ENCODE data around the gene KCNQ1. TPM values are rescaled to one million over a fixed set of nuclear protein-coding genes. Genes with fewer than 3 reads are reported as not detected.

The KCNQ1 gene
- total RNA-seq, 1 donor from 2014 or later, result 0.86 TPM

DNA sequence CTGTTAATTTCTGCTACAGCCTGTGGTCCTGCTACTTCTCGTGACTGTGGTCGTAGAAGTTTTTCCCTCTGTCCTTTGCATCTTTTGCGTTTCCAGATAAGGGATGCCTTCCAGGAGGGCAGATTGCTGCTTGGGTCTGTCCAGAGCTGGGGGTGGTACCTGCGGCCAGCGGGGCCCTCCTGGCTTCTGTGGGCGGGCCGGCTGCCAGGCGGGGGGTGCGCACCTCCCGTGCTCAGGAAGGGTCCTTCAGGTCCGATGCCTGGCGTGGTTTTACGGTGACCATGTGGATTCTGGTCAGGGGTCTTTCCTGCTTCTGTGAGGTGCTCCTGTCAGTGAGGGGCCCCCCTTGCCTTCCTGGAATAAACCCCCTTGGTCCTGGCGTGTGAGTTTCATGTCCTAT is 84.8 kb downstream of the KCNQ1 start:
- no peaks in the 10 kb centered on the region for H3K27me3 Mint-ChIP-seq (ENCODE audit: low read depth)

DNA sequence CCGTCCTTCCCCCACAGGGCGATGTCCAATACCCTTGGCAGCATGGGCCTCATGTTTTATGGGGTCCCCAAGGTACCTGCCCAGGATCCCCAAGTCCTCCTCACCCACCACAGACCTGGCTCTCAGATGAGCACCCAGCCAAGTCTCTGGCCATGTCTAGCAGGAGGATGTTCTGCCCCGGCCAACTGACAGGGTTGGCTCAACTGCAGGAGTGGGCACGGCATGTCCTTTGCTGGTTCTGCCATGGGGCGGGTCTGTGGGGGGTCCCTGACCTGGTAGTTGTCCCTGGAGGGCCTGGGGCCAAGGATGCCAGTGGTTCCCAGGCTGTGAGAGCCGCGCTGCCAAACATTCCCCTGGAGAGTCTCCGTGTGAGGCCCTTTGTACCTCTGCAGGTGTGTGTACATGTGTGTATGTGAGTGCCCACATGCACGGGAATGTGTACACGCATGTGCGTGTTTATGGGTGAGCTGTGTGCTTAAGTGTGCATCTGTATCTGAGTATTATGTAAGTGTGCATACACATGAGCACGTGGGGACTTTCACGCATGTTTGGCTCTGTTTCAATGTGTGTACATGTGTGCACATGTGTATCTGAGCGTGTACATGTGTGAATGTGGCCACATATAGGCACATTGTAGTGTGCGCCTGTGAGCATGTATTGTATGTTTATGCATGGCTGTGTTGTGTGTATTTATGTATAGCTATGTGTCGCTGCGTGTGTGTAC is 85.5 kb downstream of the KCNQ1 start:
- no peaks in the 10 kb centered on the region for H3K27me3 Mint-ChIP-seq (ENCODE audit: low read depth)
- no peaks in the 10 kb centered on the region for H3K9me3 Mint-ChIP-seq
- DNase-seq (ENCODE audit: low read depth, low spot score), result no peak
- peaks cover 14% of the 10 kb centered on the region for H3K4me1 Mint-ChIP-seq
- H3K36me3 Mint-ChIP-seq (ENCODE audit: low read depth), result no peaks in the 10 kb centered on the region
- no peak overlapping the region for H3K27ac Mint-ChIP-seq (ENCODE audit: unreplicated experiment)
- TF ChIP-seq, protein P1, sequence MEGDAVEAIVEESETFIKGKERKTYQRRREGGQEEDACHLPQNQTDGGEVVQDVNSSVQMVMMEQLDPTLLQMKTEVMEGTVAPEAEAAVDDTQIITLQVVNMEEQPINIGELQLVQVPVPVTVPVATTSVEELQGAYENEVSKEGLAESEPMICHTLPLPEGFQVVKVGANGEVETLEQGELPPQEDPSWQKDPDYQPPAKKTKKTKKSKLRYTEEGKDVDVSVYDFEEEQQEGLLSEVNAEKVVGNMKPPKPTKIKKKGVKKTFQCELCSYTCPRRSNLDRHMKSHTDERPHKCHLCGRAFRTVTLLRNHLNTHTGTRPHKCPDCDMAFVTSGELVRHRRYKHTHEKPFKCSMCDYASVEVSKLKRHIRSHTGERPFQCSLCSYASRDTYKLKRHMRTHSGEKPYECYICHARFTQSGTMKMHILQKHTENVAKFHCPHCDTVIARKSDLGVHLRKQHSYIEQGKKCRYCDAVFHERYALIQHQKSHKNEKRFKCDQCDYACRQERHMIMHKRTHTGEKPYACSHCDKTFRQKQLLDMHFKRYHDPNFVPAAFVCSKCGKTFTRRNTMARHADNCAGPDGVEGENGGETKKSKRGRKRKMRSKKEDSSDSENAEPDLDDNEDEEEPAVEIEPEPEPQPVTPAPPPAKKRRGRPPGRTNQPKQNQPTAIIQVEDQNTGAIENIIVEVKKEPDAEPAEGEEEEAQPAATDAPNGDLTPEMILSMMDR (conservative IDR thresholded peaks at IDR 0.05), result no peak
- H3K4me3 Mint-ChIP-seq, result no peak overlapping the region

More for the DNA sequence above, 84.8 kb downstream of the KCNQ1 start:
- TF ChIP-seq, protein P1 (conservative IDR thresholded peaks at IDR 0.05), result no peak
- Mint-ChIP-seq H3K36me3 (ENCODE audit: low read depth) (no peaks in the 10 kb centered on the region), H3K9me3 (no peaks in the 10 kb centered on the region), H3K4me3 (no peak overlapping the region), H3K27ac (ENCODE audit: unreplicated experiment) (no peak overlapping the region), H3K4me1 (peaks cover 14% of the 10 kb centered on the region)
- DNase-seq (ENCODE audit: low read depth, low spot score), result no peak

DNA sequence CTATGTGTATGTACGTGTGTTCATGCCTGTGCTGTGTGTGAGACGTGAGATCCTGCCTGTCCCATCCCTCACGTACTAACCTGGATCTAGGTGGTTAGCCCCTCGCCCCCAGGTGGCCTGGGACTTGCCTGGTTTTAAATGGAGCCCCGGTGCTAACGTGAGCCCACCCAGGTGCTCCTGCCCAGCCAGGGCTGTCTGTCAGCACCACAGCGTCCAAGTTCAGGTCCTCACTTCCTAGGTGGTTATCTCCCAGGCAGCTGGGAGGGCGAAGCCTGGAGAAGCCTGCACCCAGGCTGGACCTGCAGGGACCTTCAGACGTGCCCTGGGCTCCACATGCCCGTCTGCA is 86.0 kb downstream of the KCNQ1 start:
- Mint-ChIP-seq H3K4me1 (peaks cover 14% of the 10 kb centered on the region), H3K36me3 (ENCODE audit: low read depth) (no peaks in the 10 kb centered on the region), H3K27me3 (ENCODE audit: low read depth) (no peaks in the 10 kb centered on the region), H3K9me3 (no peaks in the 10 kb centered on the region), H3K27ac (ENCODE audit: unreplicated experiment) (no peak overlapping the region), H3K4me3 (no peak overlapping the region)
- TF ChIP-seq, protein P1 (conservative IDR thresholded peaks at IDR 0.05), result no peak
- DNase-seq (ENCODE audit: low read depth, low spot score), result no peak

DNA sequence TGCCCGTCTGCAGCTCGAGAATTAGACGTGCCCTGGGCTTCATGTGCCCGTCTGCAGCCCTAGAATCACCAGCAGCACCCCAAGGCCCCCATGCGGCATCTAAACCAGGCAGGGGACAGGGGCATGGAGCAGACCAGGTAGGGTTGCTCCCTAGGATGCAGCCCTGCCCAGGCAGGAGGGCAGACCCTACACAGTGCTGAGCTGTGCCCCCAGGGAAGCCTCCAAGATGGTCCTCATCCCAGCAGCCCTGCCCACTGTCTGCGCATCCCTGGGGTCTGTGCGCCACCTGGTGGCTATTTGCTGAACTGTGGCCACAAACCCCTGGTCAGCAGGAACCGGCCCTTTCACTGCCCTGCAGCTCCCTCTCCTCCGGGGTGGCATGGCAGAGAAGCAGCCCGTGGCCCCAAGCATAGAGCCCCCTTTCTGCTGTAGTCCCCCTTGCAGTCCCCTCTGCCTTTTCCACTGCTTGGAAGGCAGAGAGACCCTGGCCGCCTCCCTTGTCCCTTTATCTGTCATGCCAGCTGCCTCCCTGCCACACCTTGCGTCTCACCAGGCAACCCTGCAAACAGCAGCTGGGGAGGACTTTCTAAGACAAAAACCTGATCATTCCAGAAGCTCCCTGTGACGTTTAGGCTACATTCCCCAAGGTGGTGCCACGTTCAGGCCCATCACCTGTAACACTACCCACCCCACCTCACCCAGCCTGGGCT is 86.6 kb downstream of the KCNQ1 start:
- H3K36me3 Mint-ChIP-seq (ENCODE audit: low read depth), result no peaks in the 10 kb centered on the region
- no peak overlapping the region for H3K27ac Mint-ChIP-seq (ENCODE audit: unreplicated experiment)
- TF ChIP-seq, protein P1 (conservative IDR thresholded peaks at IDR 0.05), result peak; percentile 97
- no peaks in the 10 kb centered on the region for H3K9me3 Mint-ChIP-seq
- peaks cover 14% of the 10 kb centered on the region for H3K4me1 Mint-ChIP-seq
- DNase-seq (ENCODE audit: low read depth, low spot score), result peak; percentile 96
- no peak overlapping the region for H3K4me3 Mint-ChIP-seq
- H3K27me3 Mint-ChIP-seq (ENCODE audit: low read depth), result no peaks in the 10 kb centered on the region

DNA sequence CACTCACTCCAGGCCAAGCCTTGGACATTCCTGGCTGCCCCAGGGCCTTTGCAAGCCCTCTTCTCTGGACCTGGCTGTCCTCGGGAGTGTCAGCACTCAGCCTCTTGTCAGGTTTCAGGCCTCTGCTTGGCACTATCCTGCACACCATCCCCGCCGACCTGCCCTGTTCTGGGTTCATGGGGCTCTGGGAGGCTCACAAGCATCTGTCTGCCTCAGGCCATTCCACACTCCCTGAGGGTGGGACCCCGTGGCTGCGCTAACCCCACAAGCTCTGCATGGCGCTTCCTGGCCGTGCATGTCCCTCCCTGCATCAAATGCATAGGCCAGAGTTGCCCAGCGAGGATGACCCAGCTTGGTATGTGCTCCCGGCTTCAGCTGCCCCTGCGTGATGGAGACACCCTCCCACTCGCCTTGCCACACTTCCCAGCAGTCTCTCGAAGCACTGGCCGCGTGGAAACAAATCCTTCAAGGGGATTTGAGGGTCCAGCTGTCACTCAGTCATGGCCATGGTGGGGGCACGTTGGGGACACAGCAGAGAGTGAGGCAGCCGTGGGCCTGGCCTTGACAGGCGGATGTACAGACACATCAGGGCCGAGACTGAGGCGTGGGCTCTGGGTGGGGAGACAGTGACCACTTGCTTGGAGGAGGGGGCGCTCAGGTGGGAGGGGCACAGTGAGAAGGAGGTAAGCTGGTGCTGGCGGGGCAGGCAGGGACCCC is 87.3 kb downstream of the KCNQ1 start:
- no peak overlapping the region for H3K27ac Mint-ChIP-seq (ENCODE audit: unreplicated experiment)
- peaks cover 14% of the 10 kb centered on the region for H3K4me1 Mint-ChIP-seq
- no peak overlapping the region for H3K4me3 Mint-ChIP-seq
- DNase-seq (ENCODE audit: low read depth, low spot score), result no peak
- H3K36me3 Mint-ChIP-seq (ENCODE audit: low read depth), result no peaks in the 10 kb centered on the region
- H3K27me3 Mint-ChIP-seq (ENCODE audit: low read depth), result no peaks in the 10 kb centered on the region
- H3K9me3 Mint-ChIP-seq, result no peaks in the 10 kb centered on the region
- TF ChIP-seq, protein P1 (conservative IDR thresholded peaks at IDR 0.05), result no peak
